A549 (cell line): ENCODE measurements around the gene TCOF1. TPM values are rescaled to one million over a fixed set of nuclear protein-coding genes. Genes with fewer than 3 reads are reported as not detected.
A peak's percentile ranks its signal among the peaks of the same experiment; 100 is the strongest.

Source experiments
- ATAC-seq, 2 experiments: fragments of 200-7000 bp in 1 of 2; fragments of >200 bp in 1 of 2; cut with Nextera tagmentation in 1 of 2; cut with Tn5 transposase in 1 of 2; 3 replicates each; pipeline versions ENCODE4 v1.8.0 to v1.9.1; 2018 to 2020; ENCODE audit warnings: mild to moderate bottlenecking in 1 of 2, moderate library complexity in 1 of 2
- CTCF ChIA-PET: fragments of 300-600 bp; sonication (Branson Sonifier 250); formaldehyde crosslinking; extraction: SDS; loops from one replicate; lab custom pipeline; 2021; ENCODE audit warnings: antibody characterized with exemption, inconsistent platforms; lab: Yijun Ruan, JAX
- POLR2A ChIA-PET: fragments of 350-600 bp; formaldehyde crosslinking; extraction: SDS; loops from one replicate; lab custom pipeline; 2021; ENCODE audit warnings: antibody characterized with exemption, inconsistent platforms; lab: Yijun Ruan, JAX
- DNase-seq, 2 experiments: peaks; one replicate each; pipeline versions ENCODE4 v3.0.0 to v3.0.0-alpha.2; 2011 to 2016; ENCODE audit warnings: low read depth in 1 of 2, low spot score in 1 of 2
- FAIRE-seq: peaks from 2 replicates; lab custom pipeline; 2011; peaks lifted over from hg19 to GRCh38; lab: Jason Lieb, UNC
- H3K27ac ChIP-seq, 2 experiments: fragments of >200 bp; sonication (Bioruptor Twin); formaldehyde crosslinking; 3 replicates each; pipeline ENCODE4 v1.5.1; 2016 to 2017
- H3K4me1 ChIP-seq: fragments of >200 bp; sonication (Bioruptor Twin); formaldehyde crosslinking; 3 replicates; pipeline ENCODE4 v1.6.1; 2016
- H3K4me2 ChIP-seq: fragments of >200 bp; sonication (Bioruptor Twin); formaldehyde crosslinking; 3 replicates; pipeline ENCODE4 v1.6.1; 2016
- H3K4me3 ChIP-seq: fragments of >200 bp; sonication (Bioruptor Twin); formaldehyde crosslinking; 3 replicates; pipeline ENCODE4 v1.5.1; 2016
- H3K9me3 ChIP-seq: fragments of >200 bp; sonication (Bioruptor Twin); formaldehyde crosslinking; 3 replicates; pipeline ENCODE4 v1.6.1; 2016
- ATOH8 ChIP-seq: fragments of 250-450 bp; sonication (Bioruptor Pico); IDR thresholded peaks from 2 replicates; pipeline ENCODE4 v1.5.0; 2020; ENCODE audit warnings: low read depth, mild to moderate bottlenecking, moderate library complexity
- CBX8 ChIP-seq: fragments of 200-600 bp; sonication (generic); IDR thresholded peaks from 2 replicates; pipeline ENCODE4 v1.6.1; 2016
- CEBPB ChIP-seq, 2 experiments: fragments of >200 bp in 1 of 2; sonication (Bioruptor Twin) in 1 of 2; formaldehyde crosslinking in 1 of 2; IDR thresholded peaks; 2 replicates each; pipeline ENCODE4 v1.6.1; 2012 to 2016
- CHD2 ChIP-seq: fragments of 150-350 bp; IDR thresholded peaks from 2 replicates; pipeline ENCODE4 v1.6.1; 2014; ENCODE audit warnings: low read length; ENCODE audit not compliant: partially characterized antibody
- EHF ChIP-seq: fragments of 250-450 bp; sonication (Bioruptor Pico); IDR thresholded peaks from 2 replicates; pipeline ENCODE4 v1.5.0; 2020; ENCODE audit warnings: mild to moderate bottlenecking
- EHMT2 ChIP-seq: fragments of 200-600 bp; sonication (generic); IDR thresholded peaks from 2 replicates; pipeline ENCODE4 v1.6.1; 2016; ENCODE audit warnings: antibody characterized with exemption, low read depth, mild to moderate bottlenecking, moderate library complexity
- ELK1 ChIP-seq: fragments of 150-350 bp; IDR thresholded peaks from 2 replicates; pipeline ENCODE4 v1.6.1; 2014; ENCODE audit warnings: low read depth, mild to moderate bottlenecking, low read length
- EP300 ChIP-seq, 2 experiments: fragments of >200 bp; sonication (Bioruptor Twin); formaldehyde crosslinking; IDR thresholded peaks; 2 replicates in 1 of 2; 3 replicates in 1 of 2; pipeline ENCODE4 v1.6.1; 2016 to 2017
- FOSL2 ChIP-seq, 2 experiments: fragments of 450-650 bp in 1 of 2; fragments of >200 bp in 1 of 2; sonication (Bioruptor Twin) in 1 of 2; formaldehyde crosslinking; IDR thresholded peaks; 2 replicates each; pipeline versions ENCODE4 v1.5.0 to v1.6.1; 2016 to 2020; ENCODE audit warnings: mild to moderate bottlenecking in 1 of 2, moderate library complexity in 1 of 2
- GATA3 ChIP-seq: IDR thresholded peaks from 2 replicates; pipeline ENCODE4 v1.6.1; 2012; ENCODE audit warnings: borderline replicate concordance
- HDAC2 ChIP-seq: fragments of 200-600 bp; sonication (generic); IDR thresholded peaks from 2 replicates; pipeline ENCODE4 v1.6.1; 2016
- JUN ChIP-seq, 2 experiments: fragments of >200 bp; sonication (Bioruptor Twin); formaldehyde crosslinking; IDR thresholded peaks; 2 replicates in 1 of 2; 3 replicates in 1 of 2; pipeline ENCODE4 v1.6.1; 2016 to 2017
- JUNB ChIP-seq: fragments of >200 bp; sonication (Bioruptor Twin); formaldehyde crosslinking; IDR thresholded peaks from 2 replicates; pipeline ENCODE4 v1.6.1; 2016
- KDM1A ChIP-seq: fragments of 200-600 bp; sonication (generic); IDR thresholded peaks from 2 replicates; pipeline ENCODE4 v1.6.1; 2016; ENCODE audit warnings: low read depth, mild to moderate bottlenecking
- MAX ChIP-seq: IDR thresholded peaks from 2 replicates; pipeline ENCODE4 v1.6.1; 2012
- MYC ChIP-seq: IDR thresholded peaks from 2 replicates; pipeline ENCODE4 v1.6.1; 2012; ENCODE audit warnings: mild to moderate bottlenecking, inconsistent platforms, low read length, improper control_type of control experiment, borderline replicate concordance
- NFE2L2 ChIP-seq: fragments of 150-350 bp; conservative IDR thresholded peaks from 2 replicates; pipeline ENCODE4 v1.6.1; 2014; ENCODE audit warnings: low read length
- NPAS2 ChIP-seq: fragments of 250-450 bp; sonication (Bioruptor Pico); IDR thresholded peaks from 2 replicates; pipeline ENCODE4 v1.8.0; 2022; ENCODE audit warnings: mild to moderate bottlenecking, moderate library complexity, borderline replicate concordance
- PBX3 ChIP-seq: IDR thresholded peaks from 2 replicates; pipeline ENCODE4 v1.6.1; 2012
- POLR2A ChIP-seq: IDR thresholded peaks from 2 replicates; pipeline ENCODE4 v1.6.1; 2012; ENCODE audit warnings: mild to moderate bottlenecking, low read length
- TP53 ChIP-seq: fragments of 250-450 bp; sonication (Bioruptor Pico); IDR thresholded peaks from 2 replicates; pipeline ENCODE4 v1.5.0; 2021; ENCODE audit warnings: mild to moderate bottlenecking, moderate library complexity
- ZFP36 ChIP-seq: fragments of 450-650 bp; IDR thresholded peaks from 2 replicates; pipeline ENCODE4 v1.6.1; 2014; ENCODE audit warnings: borderline replicate concordance; ENCODE audit not compliant: partially characterized antibody
- ZNF302 ChIP-seq: fragments of 250-450 bp; sonication (Bioruptor Pico); IDR thresholded peaks from 2 replicates; pipeline ENCODE4 v1.9.0; 2021; ENCODE audit warnings: inconsistent platforms, mild to moderate bottlenecking, moderate library complexity
- WGBS: methylation state at CpG from one replicate; pipeline ENCODE4 v1.1.6; 2017; ENCODE audit errors: missing lambda C conversion rate; 5-methylcytosine and 5-hydroxymethylcytosine counted together
- polyA plus RNA-seq, 4 experiments: library from polyadenylated mRNA; depleted of rRNA in 3 of 4; stranded (reverse); fragments of >200 nt; fragmentation: RNase III in 1 of 4; extraction: RNeasy Plus Mini Kit Qiagen cat#74134 plus additional on column Dnase treatment in 1 of 4; gene quantifications; 2 replicates in 3 of 4; 3 replicates in 1 of 4; pipeline ENCODE4 v1.2.3, GENCODE V29; 2011 to 2017
- TF ChIP-seq, protein P1 (sequence below): fragments of >200 bp; sonication (Bioruptor Twin); formaldehyde crosslinking; IDR thresholded peaks from 3 replicates; pipeline ENCODE4 v1.5.1; 2016
- TF ChIP-seq, protein P2 (sequence below): fragments of >200 bp; sonication (Bioruptor Twin); formaldehyde crosslinking; IDR thresholded peaks from 3 replicates; pipeline ENCODE4 v1.6.1; 2016

TCOF1 gene
- polyA plus RNA-seq, 2 of the 4 experiments (the other 2 are of a cell fraction) = 17.5 to 47.1 TPM

DNA sequence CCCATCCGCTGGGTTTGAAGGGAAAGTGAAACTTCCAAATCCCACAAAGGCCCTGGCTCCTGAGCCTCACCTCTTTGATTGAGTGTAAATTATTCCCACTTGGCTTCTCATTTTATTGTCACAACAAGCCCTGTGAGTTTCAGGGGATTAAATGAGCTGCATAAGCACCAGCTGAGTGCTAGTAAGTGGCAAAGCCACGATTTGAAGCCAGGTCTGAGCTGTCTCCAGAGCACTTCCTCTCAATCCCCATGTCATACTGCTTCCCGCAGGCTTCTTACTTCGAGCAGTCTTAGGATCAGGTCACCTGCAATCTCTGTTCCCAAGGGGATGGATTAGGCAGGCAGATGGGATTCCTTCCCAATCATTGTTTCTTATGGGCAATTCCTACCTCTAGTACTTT lies 74.1 kb downstream of the TCOF1 start:
- Histone ChIP-seq H3K4me1 (no peaks in the 10 kb centered on the region), H3K4me2 (no peak overlapping the region), H3K9me3 (no peaks in the 10 kb centered on the region), H3K27ac (no peak overlapping the region), H3K4me3 (no peak overlapping the region)
- DNase-seq (no peak), FAIRE-seq (no peak), ATAC-seq (no peak)
- CTCF ChIA-PET = interaction anchor here (0.6 to 1.6 kb wide), 2 partner anchors 21 to 34 kb away, joined by 4 read pairs; no protein-coding TSS in a partner anchor
- WGBS = 72% methylated on average over 4 of the region's 4 CpGs
- POLR2A ChIA-PET = no interaction called here
- TF ChIP-seq ZFP36 = no peak
- no peak for TF ChIP-seq CBX8
- no peak for TF ChIP-seq JUNB
- no peak for TF ChIP-seq ZNF302
- no peak for TF ChIP-seq MYC
- no peak for TF ChIP-seq TP53 (CRISPR knock-in tag)
- TF ChIP-seq CHD2 = no peak
- no peak for TF ChIP-seq PBX3
- TF ChIP-seq ATOH8 (CRISPR knock-in tag) = no peak
- TF ChIP-seq ELK1 = no peak
- no peak for TF ChIP-seq EHF (CRISPR knock-in tag)
- TF ChIP-seq GATA3 = no peak
- TF ChIP-seq FOSL2 (IDR thresholded peaks at IDR 0.05) = no peak
- no peak for TF ChIP-seq FOSL2 (CRISPR knock-in tag; IDR thresholded peaks at IDR 0.05)

DNA sequence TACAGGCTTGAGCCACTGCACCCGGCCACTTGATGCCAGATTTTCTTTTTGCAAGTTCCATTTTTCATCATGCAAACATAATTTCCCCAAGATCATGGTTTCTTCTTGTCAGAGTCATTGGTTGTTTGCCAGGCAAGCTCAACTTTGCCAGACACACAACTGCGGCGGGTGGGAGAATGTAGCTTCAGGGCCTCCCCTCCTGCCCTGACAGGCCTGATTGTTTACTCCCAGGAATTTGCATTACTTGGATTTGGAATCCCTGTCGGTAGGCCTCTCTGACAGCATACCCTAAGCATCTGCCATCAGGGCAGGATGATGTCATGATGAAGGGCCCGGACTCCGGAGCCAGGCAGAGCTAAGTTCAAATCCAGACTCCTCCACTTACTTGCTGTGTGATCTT lies 77.0 kb downstream of the TCOF1 start:
- ChIA-PET CTCF (interaction anchor here (0.7 to 2.6 kb wide), 10 partner anchors 13 to 304 kb away, joined by 3 to 14 read pairs (median 6); no protein-coding TSS in a partner anchor), POLR2A (no interaction called here)
- no peak for DNase-seq
- 54% methylated on average over 6 of the region's 6 CpGs for WGBS
- no peak overlapping the region for H3K4me2 ChIP-seq
- ATAC-seq = no peak
- no peak overlapping the region for H3K4me3 ChIP-seq
- H3K27ac ChIP-seq = no peak overlapping the region
- FAIRE-seq = no peak
- H3K4me1 ChIP-seq = no peaks in the 10 kb centered on the region
- TF ChIP-seq MAX (no peak), CBX8 (no peak)
- no peaks in the 10 kb centered on the region for H3K9me3 ChIP-seq

DNA sequence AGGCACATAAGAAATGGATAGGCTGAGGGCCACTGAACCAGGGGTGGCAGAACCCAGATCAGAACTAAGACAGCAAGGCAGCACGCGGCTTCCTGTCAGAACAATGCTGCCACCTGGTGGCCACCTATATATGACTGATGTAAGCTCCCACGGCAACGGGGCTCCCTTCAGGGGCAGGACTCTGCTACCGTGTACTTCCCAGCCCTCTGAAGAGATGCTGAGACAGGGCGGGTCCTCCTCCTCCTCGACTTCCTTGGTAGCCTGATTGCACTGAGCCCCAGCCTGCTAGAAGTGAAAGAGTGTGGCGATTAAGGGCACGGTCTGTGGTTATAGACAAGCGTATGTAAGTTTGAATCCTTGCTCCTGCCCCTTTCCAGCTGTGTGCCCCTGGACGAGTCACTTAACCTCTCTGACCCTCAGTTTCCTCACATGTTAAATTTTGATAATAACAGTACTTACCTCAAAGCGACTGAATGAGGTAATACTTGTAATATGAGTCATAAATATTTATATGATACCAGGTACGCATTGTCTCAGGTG lies 78.7 kb downstream of the TCOF1 start:
- ATAC-seq = peak; percentile 86 to 88
- peak overlapping the region; percentile 34; the same call in 1 of the 3 replicates for H3K4me2 ChIP-seq
- DNase-seq = peak; percentile 88 to 95
- ChIA-PET POLR2A (interaction anchor here (0.5 to 1.0 kb wide), 3 partner anchors 14 to 204 kb away, joined by 3 to 10 read pairs (median 4); partner anchors contain the start of gene SYNPO), CTCF (interaction anchor here (0.6 to 3.3 kb wide), 30 partner anchors 9 to 445 kb away, joined by 3 to 14 read pairs (median 4); partner anchors contain the start of gene RPS14)
- WGBS = 27% methylated on average over 10 of the region's 13 CpGs
- no peak overlapping the region for H3K4me3 ChIP-seq
- no peak for FAIRE-seq
- no peak overlapping the region for H3K27ac ChIP-seq
- no peaks in the 10 kb centered on the region for H3K4me1 ChIP-seq
- no peaks in the 10 kb centered on the region for H3K9me3 ChIP-seq
- TF ChIP-seq POLR2A (no peak), EHMT2 (no peak), MAX (peak; percentile 79), ELK1 (no peak), NPAS2 (CRISPR knock-in tag) (no peak), CEBPB (IDR thresholded peaks at IDR 0.05) (no peak), MYC (0 out of 2 replicates have a peak, but pooled peaks have one; percentile 39), EP300 (IDR thresholded peaks at IDR 0.05) (no peak), KDM1A (no peak), NFE2L2 (no peak), JUN (IDR thresholded peaks at IDR 0.05) (no peak), HDAC2 (no peak)
- TF ChIP-seq, protein P1, sequence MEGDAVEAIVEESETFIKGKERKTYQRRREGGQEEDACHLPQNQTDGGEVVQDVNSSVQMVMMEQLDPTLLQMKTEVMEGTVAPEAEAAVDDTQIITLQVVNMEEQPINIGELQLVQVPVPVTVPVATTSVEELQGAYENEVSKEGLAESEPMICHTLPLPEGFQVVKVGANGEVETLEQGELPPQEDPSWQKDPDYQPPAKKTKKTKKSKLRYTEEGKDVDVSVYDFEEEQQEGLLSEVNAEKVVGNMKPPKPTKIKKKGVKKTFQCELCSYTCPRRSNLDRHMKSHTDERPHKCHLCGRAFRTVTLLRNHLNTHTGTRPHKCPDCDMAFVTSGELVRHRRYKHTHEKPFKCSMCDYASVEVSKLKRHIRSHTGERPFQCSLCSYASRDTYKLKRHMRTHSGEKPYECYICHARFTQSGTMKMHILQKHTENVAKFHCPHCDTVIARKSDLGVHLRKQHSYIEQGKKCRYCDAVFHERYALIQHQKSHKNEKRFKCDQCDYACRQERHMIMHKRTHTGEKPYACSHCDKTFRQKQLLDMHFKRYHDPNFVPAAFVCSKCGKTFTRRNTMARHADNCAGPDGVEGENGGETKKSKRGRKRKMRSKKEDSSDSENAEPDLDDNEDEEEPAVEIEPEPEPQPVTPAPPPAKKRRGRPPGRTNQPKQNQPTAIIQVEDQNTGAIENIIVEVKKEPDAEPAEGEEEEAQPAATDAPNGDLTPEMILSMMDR = peak; percentile 87
- TF ChIP-seq, protein P2, sequence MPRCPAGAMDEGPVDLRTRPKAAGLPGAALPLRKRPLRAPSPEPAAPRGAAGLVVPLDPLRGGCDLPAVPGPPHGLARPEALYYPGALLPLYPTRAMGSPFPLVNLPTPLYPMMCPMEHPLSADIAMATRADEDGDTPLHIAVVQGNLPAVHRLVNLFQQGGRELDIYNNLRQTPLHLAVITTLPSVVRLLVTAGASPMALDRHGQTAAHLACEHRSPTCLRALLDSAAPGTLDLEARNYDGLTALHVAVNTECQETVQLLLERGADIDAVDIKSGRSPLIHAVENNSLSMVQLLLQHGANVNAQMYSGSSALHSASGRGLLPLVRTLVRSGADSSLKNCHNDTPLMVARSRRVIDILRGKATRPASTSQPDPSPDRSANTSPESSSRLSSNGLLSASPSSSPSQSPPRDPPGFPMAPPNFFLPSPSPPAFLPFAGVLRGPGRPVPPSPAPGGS = no peak
